Stimulated activated memory B cell treated with anti-CD40 and anti-IgM and Interleukin-4, amounts not matched to agents 10 μg/mL and 1 μg/mL and 100 μg/mL, for 72 hours (primary cell): ENCODE data around the gene HOXA11.

Source experiments
- ATAC-seq: fragments of 150-1000 bp; cut with Tn5 transposase; 2 replicates; pipeline ENCODE4 v1.10.0; 2021
- H3K27ac Mint-ChIP-seq: one replicate; pipeline ENCODE4 v1.8.0; 2022; ENCODE audit warnings: mild to moderate bottlenecking, mixed read lengths
- H3K27me3 Mint-ChIP-seq: one replicate; pipeline ENCODE4 v1.8.0; 2022; ENCODE audit warnings: mixed read lengths
- H3K36me3 Mint-ChIP-seq: one replicate; pipeline ENCODE4 v1.8.0; 2022; ENCODE audit warnings: mixed read lengths
- H3K4me1 Mint-ChIP-seq: one replicate; pipeline ENCODE4 v1.8.0; 2022; ENCODE audit warnings: mixed read lengths
- H3K4me3 Mint-ChIP-seq: one replicate; pipeline ENCODE4 v1.8.0; 2022; ENCODE audit warnings: mild to moderate bottlenecking, moderate library complexity, mixed read lengths
- H3K9me3 Mint-ChIP-seq: one replicate; pipeline ENCODE4 v1.8.0; 2022; ENCODE audit warnings: mixed read lengths

Gene HOXA11

DNA sequence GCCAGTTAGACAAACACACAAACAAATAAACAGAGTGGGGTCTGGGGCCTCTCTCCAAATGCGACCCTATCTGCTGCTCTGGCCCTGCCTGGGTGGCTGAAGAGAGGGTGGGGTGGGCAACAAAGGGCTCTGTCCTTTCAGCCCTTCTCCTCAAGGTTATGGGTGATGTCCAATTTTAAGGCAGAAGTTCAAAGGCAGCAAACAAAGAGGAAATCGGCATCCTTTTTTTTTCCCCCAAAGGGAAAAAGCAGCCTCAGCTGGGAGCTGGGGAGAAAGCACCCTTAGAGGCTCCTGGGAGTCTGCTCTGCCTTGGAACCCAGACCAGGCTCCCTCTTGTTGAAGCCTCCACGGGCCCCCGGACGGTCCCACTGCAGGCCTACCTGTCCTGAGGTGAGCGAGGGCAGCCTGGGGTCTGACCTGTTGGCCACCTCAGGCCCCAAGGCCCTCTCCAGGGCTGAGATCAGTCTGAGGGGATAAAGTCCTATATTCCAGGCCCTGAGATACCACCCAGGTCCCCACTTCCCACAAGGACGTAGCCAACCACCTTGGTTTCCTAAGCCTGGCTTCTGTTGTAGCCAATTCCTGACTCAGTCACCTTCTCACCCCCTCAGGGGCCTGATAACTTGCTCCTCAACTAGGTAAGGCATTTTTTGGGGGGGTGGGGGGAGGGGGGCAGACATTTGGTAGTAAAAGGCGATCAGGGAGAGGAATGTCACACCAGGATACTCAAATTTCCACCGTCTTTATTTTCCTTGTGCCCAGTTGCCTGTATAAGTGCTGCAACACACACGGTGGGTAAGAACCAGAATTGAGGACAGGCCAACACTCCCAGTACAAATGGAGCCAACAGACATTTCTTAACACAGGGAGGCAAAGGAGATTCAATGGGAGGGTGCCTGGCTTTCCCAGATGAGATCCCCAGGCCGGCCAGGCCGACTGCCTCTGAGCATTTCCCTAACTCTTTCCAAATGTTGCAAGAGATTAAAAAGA lies 4.3 kb downstream of the HOXA11 start:
- H3K27ac Mint-ChIP-seq, result no peak overlapping the region
- no peaks in the 10 kb centered on the region for H3K9me3 Mint-ChIP-seq
- peaks cover 24% of the 10 kb centered on the region for H3K4me1 Mint-ChIP-seq
- peaks cover 94% of the 10 kb centered on the region for H3K27me3 Mint-ChIP-seq
- peak overlapping the region; percentile 31 for H3K4me3 Mint-ChIP-seq
- H3K36me3 Mint-ChIP-seq, result no peaks in the 10 kb centered on the region
- ATAC-seq, result no peak

DNA sequence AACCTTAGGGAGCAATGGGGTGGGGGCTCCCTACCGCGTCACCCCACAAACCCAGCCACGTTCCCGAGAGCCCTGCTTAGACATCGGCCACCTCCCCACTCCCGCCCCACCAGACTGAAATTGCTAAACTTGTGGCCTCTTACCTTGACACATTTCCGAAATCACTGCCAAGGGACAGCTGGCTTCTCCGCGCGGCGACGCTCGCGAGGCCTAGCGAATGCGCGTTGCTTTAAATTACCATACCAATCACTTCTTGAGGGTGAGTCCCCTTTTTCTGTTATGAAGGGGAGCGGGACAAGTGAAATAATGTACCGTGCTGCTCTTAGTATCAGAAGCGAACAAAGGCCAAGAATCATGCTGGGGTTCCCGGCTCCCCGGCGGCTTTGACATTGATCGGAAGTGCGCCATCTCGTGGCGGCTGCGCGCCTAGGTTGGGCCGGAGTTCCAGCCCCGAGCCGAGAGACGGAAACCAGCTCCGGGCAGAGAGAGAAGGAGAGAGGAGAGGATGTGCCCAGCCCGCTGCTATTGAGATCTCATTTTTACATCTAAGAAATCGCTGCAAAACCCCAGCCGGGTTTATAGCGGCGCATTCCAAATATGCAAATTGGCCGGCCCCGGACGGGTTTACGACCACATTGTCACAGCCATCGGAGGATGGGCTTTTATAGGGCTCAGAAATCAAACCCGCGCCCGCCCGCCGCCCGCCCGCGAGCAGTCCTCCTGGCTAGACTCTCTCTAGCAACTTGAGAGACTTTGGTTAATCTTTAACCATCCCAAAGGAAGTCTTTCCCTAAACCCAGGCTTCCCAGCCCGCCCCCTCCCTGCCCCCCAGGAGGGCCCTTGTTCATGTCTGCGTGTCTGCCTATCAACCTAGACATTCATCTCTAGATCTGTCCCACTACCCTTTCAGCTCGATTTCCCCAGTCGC lies 5.3 kb downstream of the HOXA11 start:
- Mint-ChIP-seq H3K4me3 (peak overlapping the region; percentile 31), H3K27ac (no peak overlapping the region)

DNA sequence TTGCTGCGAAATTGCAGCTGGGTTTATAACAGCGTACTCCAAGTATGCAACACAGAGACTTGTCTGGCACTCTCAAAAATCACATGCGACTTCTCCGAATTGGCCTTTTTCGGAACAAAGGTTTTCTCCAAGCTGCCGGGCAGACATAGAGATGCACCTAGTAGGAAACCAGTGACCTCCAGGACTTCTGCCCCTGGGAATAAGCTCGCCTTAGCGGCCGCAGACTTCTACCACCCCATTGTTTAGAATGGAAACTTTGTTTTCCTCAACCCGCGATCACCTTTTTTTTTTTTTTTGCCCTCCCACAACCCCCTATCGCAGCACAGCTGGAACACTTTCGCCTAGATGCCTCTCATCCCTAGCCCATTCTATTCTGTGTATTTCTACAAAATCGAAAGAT lies 6.0 kb downstream of the HOXA11 start:
- H3K9me3 Mint-ChIP-seq, result no peaks in the 10 kb centered on the region

More for the DNA sequence above, 5.3 kb downstream of the HOXA11 start:
- H3K36me3 Mint-ChIP-seq, result no peaks in the 10 kb centered on the region
- peaks cover 94% of the 10 kb centered on the region for H3K27me3 Mint-ChIP-seq
- peaks cover 26% of the 10 kb centered on the region for H3K4me1 Mint-ChIP-seq
- no peak for ATAC-seq
- no peaks in the 10 kb centered on the region for H3K9me3 Mint-ChIP-seq

DNA sequence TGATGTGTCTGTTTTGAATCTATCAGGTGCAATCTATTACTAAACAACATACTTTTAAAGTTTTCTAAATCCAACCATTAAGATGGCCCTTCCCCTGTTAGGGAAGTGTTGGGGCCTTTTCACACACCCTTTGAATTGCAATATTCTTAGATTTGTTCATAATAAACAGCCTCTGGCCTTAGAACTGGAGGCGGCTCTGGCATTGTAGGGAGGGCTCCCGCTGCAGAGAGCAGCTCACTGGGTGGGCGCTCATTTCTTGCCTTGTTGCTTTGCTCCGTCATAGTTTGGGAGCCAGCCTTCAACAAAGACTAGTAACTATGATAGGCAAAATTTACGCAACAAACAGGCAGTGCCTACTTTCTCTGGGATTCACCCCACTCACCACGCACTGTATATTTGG lies 6.7 kb downstream of the HOXA11 start:
- Mint-ChIP-seq H3K4me1 (peaks cover 24% of the 10 kb centered on the region), H3K4me3 (no peak overlapping the region), H3K9me3 (no peaks in the 10 kb centered on the region), H3K36me3 (no peaks in the 10 kb centered on the region), H3K27ac (no peak overlapping the region), H3K27me3 (peaks cover 92% of the 10 kb centered on the region)
- no peak for ATAC-seq

More for the DNA sequence above, 6.0 kb downstream of the HOXA11 start:
- H3K27me3 Mint-ChIP-seq, result peaks cover 94% of the 10 kb centered on the region
- H3K27ac Mint-ChIP-seq, result no peak overlapping the region
- ATAC-seq, result no peak
- no peak overlapping the region for H3K4me3 Mint-ChIP-seq
- peaks cover 24% of the 10 kb centered on the region for H3K4me1 Mint-ChIP-seq
- no peaks in the 10 kb centered on the region for H3K36me3 Mint-ChIP-seq

DNA sequence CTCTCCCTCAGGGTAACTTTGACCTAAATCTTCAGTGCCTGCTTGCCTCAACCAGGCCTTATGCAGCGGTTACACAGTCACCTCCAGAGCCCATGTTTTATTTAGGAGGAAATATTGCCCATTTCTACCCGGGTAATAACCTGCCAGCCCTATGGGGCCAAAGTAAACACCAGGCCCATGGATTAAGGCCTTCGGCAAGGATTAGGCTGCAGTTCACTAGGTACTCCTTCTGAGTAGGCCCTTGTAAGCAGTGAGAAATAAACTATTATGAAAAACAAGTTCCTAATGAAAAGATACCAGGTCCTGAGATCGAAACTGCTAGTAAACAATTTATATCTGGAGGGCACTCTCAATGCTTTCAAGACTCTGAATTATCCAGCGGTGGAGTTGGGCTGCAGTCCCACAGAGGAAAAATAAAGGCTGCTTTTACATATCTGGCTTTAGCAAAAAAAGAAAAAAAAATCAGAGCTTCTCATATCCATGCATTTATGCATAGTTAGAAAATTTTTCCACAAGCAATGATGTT lies 7.2 kb downstream of the HOXA11 start:
- Mint-ChIP-seq H3K4me3 (no peak overlapping the region), H3K36me3 (no peaks in the 10 kb centered on the region), H3K9me3 (no peaks in the 10 kb centered on the region), H3K27ac (no peak overlapping the region), H3K4me1 (peaks cover 22% of the 10 kb centered on the region), H3K27me3 (peaks cover 89% of the 10 kb centered on the region)
- ATAC-seq, result no peak

DNA sequence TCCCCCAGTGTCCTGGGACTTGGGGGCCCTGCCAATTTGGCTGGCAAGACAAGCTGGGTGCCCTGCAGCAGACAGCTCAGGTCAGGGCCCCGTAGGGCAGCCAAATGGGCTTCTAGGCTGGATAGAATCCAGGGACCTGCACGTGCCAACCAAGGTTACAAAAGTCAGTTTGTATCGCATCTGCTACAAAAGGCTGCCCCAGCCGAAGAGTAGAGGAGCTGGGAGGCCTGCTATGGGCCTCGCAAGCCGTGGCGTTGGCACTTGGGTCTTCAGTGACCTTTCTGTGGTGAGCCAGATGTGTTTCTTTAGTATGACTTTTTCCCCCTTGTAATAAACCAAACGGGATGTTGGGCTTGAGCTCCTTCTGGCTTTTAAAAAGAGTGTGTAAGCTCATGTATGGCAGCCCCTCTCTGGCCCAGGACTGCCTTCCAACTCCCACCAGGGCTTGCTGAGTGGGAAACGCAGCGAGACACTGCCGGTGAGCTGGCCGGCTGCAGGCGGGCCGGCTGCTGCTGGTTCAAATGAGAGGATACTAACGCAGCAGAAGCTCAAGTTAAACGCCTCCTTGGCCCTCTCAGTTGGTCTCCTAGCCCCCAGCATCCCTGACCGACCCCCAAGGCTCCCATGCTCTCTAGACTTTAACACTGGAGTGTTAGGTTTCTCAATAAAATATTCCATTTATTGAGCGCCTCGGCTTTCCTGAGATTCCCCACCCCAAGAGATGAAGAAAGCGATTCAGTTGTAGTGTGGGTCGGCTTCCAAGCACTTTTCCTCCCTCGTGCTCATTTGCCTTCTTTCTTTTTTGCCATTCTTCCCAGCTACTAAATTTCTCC lies 7.9 kb downstream of the HOXA11 start:
- no peak for ATAC-seq
- no peaks in the 10 kb centered on the region for H3K9me3 Mint-ChIP-seq
- H3K27me3 Mint-ChIP-seq, result peaks cover 89% of the 10 kb centered on the region
- H3K27ac Mint-ChIP-seq, result no peak overlapping the region
- peaks cover 22% of the 10 kb centered on the region for H3K4me1 Mint-ChIP-seq
- no peaks in the 10 kb centered on the region for H3K36me3 Mint-ChIP-seq
- no peak overlapping the region for H3K4me3 Mint-ChIP-seq

DNA sequence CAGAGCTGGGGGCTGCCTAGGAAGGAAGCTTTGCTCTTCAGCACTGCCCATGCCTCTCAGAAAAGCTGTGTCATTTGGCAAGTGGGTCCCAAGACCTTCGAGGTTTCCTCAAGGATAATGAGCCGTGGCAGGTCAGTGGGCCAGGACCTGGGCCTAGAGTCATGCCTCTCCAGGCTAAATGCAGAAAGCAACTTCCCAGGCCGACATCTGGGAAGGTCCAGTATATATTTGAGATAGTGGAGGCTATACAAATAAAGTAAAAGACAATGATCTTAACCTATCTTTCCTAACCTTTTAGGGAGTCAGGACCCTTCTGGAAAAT lies 8.5 kb downstream of the HOXA11 start:
- no peak overlapping the region for H3K4me3 Mint-ChIP-seq
- H3K4me1 Mint-ChIP-seq, result peaks cover 29% of the 10 kb centered on the region
- no peaks in the 10 kb centered on the region for H3K36me3 Mint-ChIP-seq
- ATAC-seq, result no peak
- H3K27me3 Mint-ChIP-seq, result peaks cover 89% of the 10 kb centered on the region
- no peak overlapping the region for H3K27ac Mint-ChIP-seq
- H3K9me3 Mint-ChIP-seq, result no peaks in the 10 kb centered on the region

DNA sequence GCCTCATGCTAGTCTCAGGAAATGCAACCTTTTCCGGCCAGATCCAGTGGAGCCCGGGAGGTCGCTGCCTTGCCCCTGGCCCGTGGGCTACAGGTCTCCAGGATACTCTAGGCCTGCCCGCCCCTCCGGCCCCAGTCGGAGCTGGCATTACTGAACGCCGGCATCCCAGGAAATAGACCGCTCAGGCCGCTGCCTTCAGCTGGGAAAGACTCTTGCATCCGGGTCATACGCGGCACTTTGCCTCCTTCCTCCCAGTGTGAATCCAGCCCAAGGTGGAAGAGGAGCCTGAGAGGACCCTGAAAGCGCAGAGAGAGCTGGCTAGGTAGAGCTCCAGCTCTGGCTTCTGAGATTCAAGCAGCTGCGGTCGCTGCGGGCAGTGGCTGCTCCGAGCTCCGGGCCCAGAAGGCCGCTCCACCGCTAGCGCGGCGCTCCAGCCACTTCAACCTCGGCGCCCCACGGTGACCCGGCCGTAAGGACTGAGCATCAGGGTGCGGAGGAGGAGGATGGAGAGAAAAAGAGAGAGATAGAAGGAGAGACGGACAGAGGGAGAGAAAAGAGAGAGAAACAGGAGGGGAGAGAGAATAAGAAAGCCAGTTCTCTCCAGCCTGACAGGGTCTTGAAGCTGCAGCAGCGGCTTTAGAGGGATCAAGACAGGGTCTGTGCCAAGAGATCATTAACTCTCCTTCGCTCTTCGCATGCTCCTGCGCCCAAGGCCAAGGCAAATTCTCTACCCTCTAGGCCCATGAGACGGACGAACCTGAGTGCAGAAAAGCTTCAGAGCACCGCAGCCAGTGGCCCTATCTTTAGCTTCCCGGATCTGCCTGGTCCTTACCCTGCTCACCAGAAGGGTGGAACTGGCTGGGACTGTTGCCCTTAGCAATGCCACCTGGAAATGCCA lies 9.2 kb downstream of the HOXA11 start:
- Mint-ChIP-seq H3K36me3 (no peaks in the 10 kb centered on the region), H3K4me1 (peaks cover 32% of the 10 kb centered on the region), H3K9me3 (no peaks in the 10 kb centered on the region), H3K27me3 (peaks cover 89% of the 10 kb centered on the region), H3K27ac (no peak overlapping the region), H3K4me3 (no peak overlapping the region)
- no peak for ATAC-seq

DNA sequence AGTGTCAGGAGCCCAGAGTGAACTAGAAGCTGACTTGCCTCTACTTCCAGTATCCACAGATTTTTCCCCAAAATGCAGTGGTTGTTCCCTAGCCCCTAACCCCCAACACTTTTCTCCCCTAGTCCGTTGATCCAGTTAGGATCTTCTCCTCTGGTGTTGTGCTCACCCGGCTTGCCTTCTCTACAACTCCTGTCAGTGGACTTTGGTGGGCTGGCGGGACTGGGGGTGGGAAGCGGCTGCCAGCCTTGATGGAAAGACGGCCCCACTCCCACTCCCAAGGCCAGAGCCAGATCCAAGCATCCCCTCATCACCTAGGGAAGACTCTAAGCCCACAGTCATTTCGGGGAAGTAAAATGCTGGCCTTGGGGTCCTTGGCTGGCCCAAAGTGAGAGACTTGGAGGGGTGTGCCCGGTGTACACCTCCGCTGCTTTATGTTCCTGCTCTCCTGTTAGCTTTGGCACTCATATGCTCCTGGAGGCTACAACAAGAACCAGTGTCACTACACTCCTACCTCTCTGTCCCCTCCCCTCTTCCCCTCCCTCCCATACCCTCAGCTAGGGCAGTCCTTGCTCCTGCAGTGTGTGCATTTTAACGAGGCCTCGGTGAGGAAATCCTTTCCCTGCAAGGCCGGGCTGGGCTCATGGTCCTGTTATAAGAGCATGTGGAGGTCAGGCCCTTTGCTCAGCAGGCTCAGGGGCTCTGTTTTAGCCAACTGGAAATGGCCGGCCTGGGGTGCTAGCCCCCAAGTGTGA lies 10.0 kb downstream of the HOXA11 start:
- peaks cover 89% of the 10 kb centered on the region for H3K27me3 Mint-ChIP-seq
- H3K4me3 Mint-ChIP-seq, result peak overlapping the region; percentile 56
- H3K9me3 Mint-ChIP-seq, result no peaks in the 10 kb centered on the region

DNA sequence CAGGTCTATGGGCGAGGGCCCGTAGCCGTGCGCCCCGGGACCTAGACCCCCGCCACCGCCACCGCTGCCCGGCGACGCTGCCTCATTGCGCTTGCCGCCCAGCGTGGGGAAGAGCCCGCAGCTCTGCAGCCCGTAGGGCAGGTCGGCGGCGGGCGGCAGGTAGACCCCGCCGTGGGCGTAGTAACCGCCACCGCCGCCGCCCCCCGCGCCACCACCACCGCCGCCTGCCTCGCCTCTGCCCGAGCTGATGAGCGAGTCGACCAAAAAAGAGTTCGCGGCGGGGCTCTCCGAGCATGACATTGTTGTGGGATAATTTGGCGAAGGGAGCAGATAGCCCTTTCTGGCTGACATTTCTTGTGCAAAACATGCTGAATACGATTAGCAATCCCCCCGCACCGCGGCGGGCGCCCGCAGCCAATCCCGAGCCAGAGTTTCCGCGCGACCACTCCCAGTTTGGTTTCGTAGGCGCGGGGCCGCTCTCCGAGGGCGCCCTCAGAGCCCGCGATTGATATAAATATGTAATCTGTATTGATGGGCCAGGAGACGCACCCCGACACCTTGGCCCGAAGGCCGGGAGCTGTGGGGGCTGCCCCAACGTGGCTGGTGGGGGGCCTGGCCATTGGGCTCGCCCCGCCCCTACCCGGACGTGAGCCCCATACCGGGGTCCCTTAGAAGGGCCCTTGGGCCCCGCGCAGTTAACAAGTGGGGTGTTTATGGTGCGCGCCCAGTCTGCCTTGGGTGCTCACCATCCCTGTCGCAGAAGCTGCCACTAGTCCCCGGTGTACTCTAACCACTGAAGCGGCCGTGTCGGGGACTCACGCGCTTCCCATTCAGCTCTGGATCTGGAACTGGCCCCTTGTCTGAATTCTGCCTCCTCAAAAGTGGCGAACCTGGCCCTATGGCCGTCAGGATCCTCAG lies 10.8 kb downstream of the HOXA11 start, which contains the start of gene HOXA10:
TSS of gene HOXA10 (minus strand) at position 365 of the 918 bp plus-strand sequence. CDS start at position 351, 14 bp downstream.
- Mint-ChIP-seq H3K9me3 (no peaks in the 10 kb centered on the region), H3K27me3 (peaks cover 83% of the 10 kb centered on the region), H3K4me1 (peaks cover 18% of the 10 kb centered on the region), H3K36me3 (no peaks in the 10 kb centered on the region), H3K27ac (no peak within 1 kb of the TSS), H3K4me3 (peak within 1 kb of the TSS; percentile 56)
- no peak for ATAC-seq

More for the DNA sequence above, 10.0 kb downstream of the HOXA11 start:
- peaks cover 26% of the 10 kb centered on the region for H3K4me1 Mint-ChIP-seq
- no peaks in the 10 kb centered on the region for H3K36me3 Mint-ChIP-seq
- no peak for ATAC-seq
- H3K27ac Mint-ChIP-seq, result no peak overlapping the region

DNA sequence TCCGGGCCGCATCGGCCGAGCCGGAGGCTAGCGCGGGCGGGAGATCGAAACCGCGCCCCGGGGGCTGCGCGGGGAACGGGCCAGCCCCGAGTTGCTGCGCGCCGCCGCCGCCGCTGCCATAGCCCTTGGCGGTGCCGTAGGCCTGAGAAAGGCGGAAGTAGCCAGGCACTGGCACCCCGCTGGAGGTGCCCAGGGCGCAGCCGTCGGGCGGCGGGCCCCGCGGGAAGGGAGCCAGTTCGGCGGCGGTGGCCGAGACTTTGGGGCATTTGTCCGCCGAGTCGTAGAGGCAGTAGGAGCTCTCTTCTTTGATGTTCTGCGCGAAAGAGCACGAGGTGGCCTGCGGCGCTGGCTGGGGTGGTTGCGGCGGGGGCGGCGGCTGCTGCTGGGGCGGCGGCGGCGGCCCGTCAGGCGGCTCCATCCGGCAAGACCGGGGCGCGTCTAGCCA lies 11.5 kb downstream of the HOXA11 start:
- no peak overlapping the region for H3K4me3 Mint-ChIP-seq
- peak; percentile 59 for ATAC-seq
- peaks cover 83% of the 10 kb centered on the region for H3K27me3 Mint-ChIP-seq
- no peak overlapping the region for H3K27ac Mint-ChIP-seq
- peaks cover 23% of the 10 kb centered on the region for H3K4me1 Mint-ChIP-seq
- no peaks in the 10 kb centered on the region for H3K9me3 Mint-ChIP-seq
- H3K36me3 Mint-ChIP-seq, result no peaks in the 10 kb centered on the region

DNA sequence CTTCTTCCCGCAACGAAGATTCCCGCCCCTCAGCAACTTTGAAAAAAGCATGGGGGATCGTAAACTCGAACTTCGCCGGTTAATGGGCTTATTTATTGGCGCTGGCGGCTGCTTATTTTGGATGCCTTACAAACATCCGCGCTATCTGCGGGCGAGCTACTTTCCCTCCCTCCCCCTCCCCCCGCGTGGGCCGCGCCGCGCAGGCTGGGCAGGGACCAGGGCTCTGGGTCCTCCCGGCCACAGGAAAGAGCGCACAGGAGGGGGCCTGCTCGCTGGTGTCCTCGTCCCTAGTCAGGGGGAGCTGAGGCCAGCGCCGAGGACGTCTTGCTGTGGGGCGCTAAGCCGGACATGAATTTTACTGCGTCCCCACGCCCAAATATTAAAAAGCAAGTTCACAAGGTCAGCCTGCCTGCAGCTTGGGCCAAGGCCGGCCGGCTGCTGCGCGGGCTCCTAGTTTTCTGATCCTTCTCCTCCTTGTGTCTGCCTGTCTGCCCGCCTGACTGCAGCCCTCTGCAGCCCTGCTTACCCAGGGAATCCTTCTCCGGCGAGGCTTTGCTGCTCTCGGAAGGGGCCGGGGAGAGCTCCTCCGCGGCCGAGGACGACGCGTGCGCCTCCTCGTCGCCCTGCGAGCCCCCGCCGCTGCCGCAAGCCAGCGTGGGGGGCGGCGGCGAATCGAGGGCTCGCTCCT lies 12.1 kb downstream of the HOXA11 start:
- peak overlapping the region; percentile 23 for H3K4me3 Mint-ChIP-seq
- peaks cover 25% of the 10 kb centered on the region for H3K4me1 Mint-ChIP-seq
- ATAC-seq, result no peak
- H3K9me3 Mint-ChIP-seq, result no peaks in the 10 kb centered on the region
- H3K27me3 Mint-ChIP-seq, result peaks cover 83% of the 10 kb centered on the region
- H3K36me3 Mint-ChIP-seq, result no peaks in the 10 kb centered on the region
- H3K27ac Mint-ChIP-seq, result no peak overlapping the region
